Skin of body (tissue), 2 donors: ENCODE measurements around the gene DSG2. TPM values are rescaled to one million over a fixed set of nuclear protein-coding genes. Genes with fewer than 3 reads are reported as not detected.
"Not testable (repeated sequence)": the region's sequence is repeated elsewhere in the genome, so short reads cannot be mapped to it uniquely, and the experiment has no call there.

Source experiments
- DNase-seq: peaks from one replicate; lab custom pipeline; 2025; lab: John Stamatoyannopoulos, UW
- total RNA-seq: library from RNA; depleted of rRNA; stranded (reverse); fragments of >200 nt; gene quantifications from one replicate; pipeline ENCODE4 v1.2.3, GENCODE V29; 2014

The DSG2 gene
- 23.3 TPM for total RNA-seq

DNA sequence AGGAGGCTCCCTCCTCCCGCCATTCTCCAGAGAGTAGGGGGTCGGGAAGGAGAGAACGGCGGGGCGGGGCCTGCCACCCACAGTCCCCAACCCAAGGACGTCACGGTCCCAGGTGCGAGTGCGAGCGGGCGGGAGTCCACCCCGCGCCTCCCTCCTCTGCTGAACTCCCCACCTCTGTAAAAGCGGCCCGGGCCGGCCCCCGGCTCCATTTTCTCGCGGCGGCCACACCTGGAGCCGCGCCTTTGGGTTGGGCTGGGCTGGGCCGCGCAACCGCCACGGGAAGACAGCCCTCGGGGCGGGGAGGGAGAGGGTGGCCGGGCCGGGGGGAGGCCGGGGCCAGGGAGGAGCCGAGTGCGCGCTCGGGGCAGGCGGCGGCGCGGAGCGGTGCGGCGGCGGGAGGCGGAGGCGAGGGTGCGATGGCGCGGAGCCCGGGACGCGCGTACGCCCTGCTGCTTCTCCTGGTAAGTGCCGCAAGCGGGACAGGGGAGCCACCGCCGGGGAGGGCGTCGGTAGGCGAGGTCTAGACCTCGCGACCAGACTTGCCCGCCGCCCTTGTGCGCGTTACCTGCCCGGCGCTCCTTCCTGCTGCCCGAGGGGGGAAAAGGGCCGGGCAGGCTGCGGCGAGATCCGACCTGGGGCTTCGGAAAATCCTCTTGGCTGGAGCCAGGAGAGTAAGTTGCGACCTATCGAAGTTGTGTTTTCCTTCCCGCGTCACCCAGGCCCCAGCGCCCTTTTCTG is at the start of gene DSG2:
Gene DSG2 (plus strand): TSS at position 342 of the 738 bp plus-strand sequence. CDS start 75 bp downstream, at position 417.
- no peak for DNase-seq

DNA sequence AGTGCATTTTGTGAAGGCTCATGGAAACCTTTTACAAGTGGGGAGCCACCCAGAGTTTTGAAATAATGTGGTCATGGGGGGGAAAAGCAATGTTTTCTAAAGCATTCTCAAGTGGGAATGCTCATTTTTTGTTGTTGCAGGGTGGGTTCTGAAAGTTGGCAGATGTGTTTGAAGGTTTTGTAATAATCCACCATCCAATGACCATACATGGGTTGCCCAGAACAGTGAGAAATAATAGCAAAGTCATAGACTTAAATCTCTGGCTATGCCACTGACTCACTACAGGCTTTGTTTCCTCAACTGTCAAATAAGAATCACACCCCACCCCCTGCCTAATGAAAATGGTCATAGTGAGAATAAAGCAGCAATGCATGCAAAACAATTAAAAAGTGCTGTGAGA is 47.6 kb upstream of the DSG2 start:
- no peak for DNase-seq

DNA sequence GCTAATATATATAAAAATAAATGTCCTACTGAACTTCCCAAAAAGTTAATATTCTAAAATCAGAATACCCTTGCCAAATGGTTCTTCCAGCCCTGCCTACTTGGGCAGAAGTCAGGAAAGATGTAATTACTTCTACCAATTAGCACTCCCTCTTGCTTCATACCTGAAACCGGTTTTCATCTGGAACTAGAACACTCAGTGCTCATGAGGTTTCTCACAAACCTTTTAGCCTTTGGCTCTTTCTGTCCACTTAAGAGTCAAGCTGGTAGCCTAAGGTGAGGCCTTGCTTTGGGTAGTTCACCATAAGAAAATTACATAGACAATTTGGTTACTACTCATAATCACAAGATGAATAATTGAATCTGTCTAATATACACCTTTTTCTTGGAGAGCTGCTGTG is 46.4 kb upstream of the DSG2 start:
- no peak for DNase-seq

DNA sequence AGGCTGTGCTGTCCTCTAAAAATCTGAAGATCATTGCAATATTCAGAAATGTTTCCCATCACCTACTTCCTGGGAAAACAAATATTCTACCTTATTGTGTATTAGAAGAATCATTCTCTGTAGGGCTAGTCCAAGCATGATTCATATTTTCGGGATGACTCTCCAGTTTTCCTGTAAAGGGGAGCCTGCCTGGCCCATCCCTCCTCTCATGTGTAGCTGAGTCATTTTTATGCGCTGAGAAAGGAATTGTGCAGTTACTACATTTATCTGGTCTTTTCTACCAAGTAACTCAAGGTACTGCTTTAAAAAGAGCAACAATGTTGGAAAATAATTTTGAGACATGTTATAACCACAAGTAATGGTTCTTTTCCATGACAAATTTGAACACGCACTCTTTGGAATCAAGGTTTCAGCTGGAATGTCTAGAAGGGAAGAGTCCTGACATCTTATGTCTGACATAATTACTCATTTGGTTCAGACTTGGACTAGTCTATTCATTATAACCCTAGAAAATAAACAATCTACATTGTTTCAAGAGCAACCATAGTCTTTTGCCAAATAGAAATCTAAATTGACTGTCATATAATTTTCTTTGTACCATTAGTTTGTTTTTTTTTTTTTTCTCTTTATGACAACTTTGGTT is 43.8 kb upstream of the DSG2 start:
- DNase-seq = no peak

DNA sequence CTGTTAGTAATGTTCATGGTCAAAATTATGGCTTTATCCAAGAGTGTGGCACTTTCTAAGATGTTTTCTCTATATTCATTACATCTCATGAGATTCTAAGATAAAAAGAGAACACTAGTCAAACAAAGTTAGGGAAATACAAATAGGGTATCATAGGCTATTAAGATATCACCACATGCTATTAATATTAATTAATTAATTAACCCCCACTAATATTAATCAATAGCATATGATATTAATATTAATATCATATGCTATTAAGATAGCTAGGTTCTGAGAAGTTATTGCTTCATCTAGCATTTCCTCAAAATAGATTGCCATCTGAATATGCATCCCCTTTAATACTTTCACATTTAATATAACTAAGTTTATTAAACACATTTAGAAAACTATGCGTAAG is 28.3 kb upstream of the DSG2 start:
- DNase-seq = no peak

DNA sequence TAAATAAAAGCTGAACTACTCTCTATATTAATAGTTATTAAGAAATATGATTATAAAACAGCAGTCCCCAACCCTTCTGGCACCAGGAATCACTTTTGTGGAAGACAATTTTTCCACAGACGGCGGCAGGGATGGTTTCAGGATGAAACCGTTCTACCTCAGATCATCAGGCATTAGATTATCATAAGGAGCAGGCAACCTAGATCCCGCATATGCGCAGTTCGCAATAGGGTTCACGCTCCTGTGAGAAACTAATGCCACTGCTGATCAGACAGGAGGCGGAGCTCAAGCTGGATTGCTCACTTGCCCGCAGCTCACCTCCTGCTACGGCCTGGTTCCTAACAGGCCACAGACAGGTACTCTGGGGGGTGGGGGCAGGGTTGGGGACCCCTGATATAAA is 19.3 kb upstream of the DSG2 start:
- no peak for DNase-seq

DNA sequence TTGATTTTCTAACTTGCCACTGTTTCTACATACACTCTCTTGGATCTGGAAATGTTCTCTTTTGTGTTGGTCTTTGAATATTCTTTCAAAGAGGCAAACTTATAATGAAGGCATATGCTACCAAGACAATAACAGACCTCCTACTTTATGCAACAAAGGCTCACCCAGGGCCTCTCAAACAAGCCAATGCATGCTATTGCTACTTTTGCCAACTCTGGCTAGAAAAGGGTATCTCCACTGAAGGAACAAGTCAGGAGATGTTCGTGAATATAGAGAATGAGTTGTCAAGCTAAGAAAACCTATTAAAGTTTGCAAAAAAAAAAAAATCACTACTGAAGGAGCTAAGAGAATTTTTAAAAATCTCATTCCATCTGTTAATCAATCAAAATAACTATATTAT is 15.9 kb upstream of the DSG2 start:
- no peak for DNase-seq

DNA sequence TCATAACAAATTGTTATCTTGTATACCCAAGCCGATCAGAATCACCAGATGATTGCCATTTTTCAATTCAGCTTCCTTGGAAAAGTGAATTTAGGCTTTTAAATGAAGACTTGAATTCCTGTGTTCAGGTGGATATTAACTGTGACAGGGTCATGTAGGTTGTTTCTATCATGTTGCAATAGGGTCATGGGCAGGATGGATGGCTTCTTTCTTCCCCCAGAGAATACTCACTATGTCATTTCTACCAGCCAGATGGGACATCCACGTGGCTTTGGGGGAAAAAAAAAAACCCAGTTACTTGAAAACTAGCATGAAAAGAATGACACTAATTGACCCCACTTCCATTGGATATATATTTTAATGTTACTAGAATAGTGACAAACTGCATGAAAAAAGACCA is 14.6 kb upstream of the DSG2 start:
- DNase-seq = no peak

DNA sequence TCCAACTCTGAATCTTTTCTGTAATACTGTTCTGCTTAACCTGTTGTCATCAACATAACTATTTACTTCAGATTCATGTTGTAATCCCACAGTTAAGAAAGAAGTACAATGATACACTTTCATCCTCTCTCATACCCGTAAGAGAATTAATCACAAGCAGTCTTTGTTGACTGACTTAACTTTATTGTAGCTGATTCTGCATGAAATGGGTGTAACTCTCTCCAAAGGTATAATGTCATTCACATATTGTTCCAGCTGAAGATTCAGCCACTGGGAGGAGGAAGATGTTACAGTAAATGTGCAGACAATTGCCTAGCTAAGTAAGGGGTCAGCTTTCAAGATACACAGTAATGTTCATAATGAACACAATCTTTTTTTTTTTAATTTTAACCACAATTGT is 13.5 kb upstream of the DSG2 start:
- DNase-seq = no peak

- no peak for DNase-seq
Observed at GRCh38 chr18:31486165-31486564, 11.8 kb upstream of the DSG2 start.

- no peak for DNase-seq
Observed at GRCh38 chr18:31487246-31488015, 10.5 kb upstream of the DSG2 start.

- DNase-seq = no peak
Observed at GRCh38 chr18:31489311-31489710, 8.7 kb upstream of the DSG2 start.

DNA sequence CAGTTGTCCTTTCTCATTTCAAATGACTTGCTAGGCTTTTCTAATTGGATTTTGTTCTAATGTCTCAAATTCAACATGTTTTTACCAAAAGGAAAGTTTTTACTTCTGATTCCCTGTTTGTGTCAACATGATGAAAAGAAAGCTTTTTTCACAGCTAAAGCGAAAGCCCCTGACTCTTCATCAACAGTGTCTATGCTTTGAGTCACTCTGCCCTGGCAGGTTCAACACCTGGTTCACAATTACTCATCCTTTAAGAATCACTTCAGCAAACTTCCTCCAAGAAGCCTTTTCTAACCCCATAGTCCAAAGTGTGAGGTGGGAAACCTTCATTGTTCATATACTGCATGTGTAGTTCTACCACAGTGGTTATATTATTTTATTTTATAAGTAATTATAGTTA is 7.6 kb upstream of the DSG2 start:
- no peak for DNase-seq

DNA sequence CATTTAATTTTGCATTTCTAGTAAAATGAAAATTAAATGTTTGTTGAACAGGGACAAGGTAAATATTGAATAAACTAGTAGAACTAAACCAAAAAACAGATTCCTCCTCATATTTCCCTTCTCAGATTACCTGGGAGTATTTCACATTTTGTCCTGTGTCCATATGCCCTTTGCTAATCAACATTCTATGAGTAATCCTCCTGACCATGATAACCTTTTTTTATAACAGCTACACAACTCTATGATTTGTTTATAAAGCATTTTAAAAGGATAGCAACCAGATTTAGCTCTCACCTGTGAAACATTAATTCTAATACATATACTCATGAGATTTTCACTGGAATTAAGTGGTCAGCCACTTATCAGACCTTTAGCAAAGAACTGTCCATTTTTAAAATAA is 7.1 kb upstream of the DSG2 start:
- DNase-seq = no peak

DNA sequence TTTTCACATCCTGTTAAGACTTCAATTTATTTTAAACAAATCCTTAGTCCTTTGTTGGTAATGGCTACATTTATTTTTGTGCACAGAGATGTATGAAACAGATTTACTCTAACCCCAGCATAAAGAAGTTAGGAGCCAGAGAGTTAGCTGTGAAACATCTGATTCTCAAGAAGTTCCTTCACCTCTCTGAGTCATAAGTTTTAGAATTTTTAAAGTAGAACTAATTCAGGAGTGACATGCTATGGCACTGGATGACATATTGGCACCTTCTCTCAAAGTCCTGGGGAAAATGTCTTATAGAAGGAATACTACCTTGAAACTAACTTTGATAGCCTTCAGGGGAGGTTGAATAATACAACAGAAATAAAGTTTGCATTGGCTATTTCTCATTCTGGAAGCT is 6.4 kb upstream of the DSG2 start:
- no peak for DNase-seq

- no peak for DNase-seq
Observed at GRCh38 chr18:31492671-31493070, 5.3 kb upstream of the DSG2 start.

DNA sequence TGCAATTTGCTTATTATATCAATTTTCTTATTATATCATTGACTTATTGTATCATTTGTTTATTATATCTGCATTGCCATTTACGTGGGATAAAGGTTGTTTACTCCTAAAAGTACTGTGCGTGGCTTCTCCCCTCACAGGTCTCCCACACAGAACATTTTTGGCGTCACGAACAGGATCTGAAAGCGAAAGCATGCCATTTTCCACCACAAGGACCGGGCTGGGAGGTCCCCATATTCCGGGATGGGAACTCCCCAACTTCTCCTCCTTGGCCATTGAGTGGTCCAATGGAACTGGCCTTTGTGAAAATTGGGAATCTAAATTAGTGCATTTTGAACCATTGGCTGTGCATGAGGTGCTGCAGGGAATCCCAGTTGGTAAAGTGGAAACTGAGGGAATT is 4.8 kb upstream of the DSG2 start:
- no peak for DNase-seq

DNA sequence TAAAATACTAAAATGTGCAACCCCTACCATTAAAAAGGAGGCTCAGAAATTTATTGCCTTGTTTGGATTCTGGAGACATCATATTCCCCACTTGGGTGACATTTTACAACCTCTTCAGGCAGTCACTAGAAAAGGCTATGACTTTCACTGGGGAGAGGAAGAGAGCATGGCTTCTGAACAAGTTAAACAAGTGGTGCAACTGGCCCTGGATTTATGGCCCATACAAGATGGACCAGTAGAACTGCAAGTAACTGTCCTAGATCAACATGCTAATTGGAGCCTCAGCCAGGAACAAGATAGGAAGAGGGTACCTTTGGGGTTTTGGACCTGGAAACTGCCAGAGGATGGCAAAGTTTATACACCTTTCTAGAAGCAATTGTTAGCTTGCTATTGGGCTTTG is 4.0 kb upstream of the DSG2 start:
- DNase-seq = no peak

- not testable (repeated sequence) for DNase-seq
Observed at GRCh38 chr18:31494705-31495244, 3.2 kb upstream of the DSG2 start.

- DNase-seq = no peak
Observed at GRCh38 chr18:31497404-31497835, 557 bp upstream of the DSG2 start.

DNA sequence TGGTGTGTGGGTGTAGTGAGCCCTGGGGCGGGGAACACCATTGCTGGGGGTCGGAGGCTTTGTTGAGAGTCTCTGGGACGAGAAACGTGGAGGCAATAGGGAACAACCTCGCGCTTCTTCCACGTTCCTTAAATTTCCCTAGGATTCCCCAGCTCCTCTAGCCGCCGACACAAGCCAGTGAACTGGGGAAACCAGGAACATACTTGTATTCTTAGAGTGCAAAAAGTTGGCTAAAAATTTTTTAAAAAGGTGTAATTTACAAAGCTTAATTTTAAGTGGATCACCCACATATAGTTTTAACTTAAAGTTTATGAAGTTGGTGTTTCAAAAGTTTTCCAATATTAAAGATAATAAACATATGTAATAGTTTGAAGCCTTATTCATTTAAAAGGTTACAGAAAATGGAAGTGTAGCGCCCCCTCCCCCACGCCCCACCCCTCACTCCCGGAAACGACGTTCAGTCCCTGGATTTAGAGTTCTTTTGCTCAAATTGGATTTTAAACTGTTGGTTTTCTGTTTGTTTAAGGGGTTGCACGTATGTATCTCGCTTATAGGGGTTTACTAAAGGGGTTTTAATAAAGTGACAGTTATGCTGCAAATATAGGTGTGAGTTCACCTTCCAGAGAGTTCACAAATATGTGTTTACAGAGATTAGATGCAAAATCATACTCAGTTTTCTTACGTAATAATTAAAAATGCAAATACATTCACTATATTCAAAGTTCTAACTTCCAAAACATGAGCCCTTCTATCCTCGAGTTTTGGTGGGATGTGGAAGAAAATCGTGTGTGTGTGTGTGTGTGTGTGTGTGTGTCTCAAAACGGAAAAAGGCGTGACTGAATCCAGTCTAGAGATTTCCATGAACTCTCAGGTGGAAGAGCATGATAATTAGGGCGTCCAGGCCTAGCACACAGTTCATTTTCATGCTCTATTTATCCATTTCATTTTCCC is 872 bp downstream of the DSG2 start:
- DNase-seq = no peak
